ENCODE measurements around the gene SECISBP2. TPM values are rescaled to one million over a fixed set of nuclear protein-coding genes. Genes with fewer than 3 reads are reported as not detected.

The SECISBP2 gene
- total and polyA plus RNA-seq, 2 of the 13 experiments (the other 11 are each of a cell fraction or from before 2014, with no cell fraction given) = 32.4 to 38.0 TPM

GRCh38 chr9:89330513-89330912 is 12.2 kb downstream of the SECISBP2 start:
- intact Hi-C loops (cut with micrococcal nuclease; ENCODE audit: unreplicated experiment) = no loop called here
- H3K4me2 ChIP-seq (ENCODE audit: low read depth, low read length) = no peak overlapping the region
- H4K20me1 ChIP-seq (ENCODE audit: insufficient read depth, low read length) = no peaks in the 10 kb centered on the region
- DNase-seq (ENCODE audit: low spot score) (no peak), ATAC-seq (no peak), FAIRE-seq (no peak)
- in situ Hi-C loops (cut with HindIII; ENCODE audit: extremely low pct_ligation_motif_present, low pct_unique_long_range_greater_than_20kb) = no loop called here
- H3K4me3 ChIP-seq (replicated peaks in 1 of 3; ENCODE audit: insufficient read depth in 1 of 3, low read depth in 2 of 3, low read length in 3 of 3) = no peak overlapping the region
- CTCF ChIA-PET (ENCODE audit: low intra/inter-chr PET ratio, low total read pairs) = no interaction called here
- POLR2A ChIA-PET = interaction anchor here (0.5 kb wide), 1 partner anchor 921 kb away, joined by 3 read pairs; no protein-coding TSS in a partner anchor
- no TSS peak for BruUV-seq (replicated peaks)
- H3K4me1 ChIP-seq (ENCODE audit: insufficient read depth, low read length) = peaks cover 8% of the 10 kb centered on the region; the same call in 1 of the 2 replicates
- no peaks in the 10 kb centered on the region for H3K27me3 ChIP-seq (ENCODE audit: control insufficient read depth in 1 of 2, insufficient read depth in 2 of 2, low read length in 2 of 2)
- H2AFZ ChIP-seq (ENCODE audit: low read length) = no peak overlapping the region
- no peaks in the 10 kb centered on the region for H3K9me3 ChIP-seq (ENCODE audit: low read length)
- WGBS (ENCODE audit: low lambda C conversion rate) = 96% methylated on average over 7 of the region's 7 CpGs
- no peak for TF ChIP-seq ZIK1 (CRISPR knock-in tag; IDR thresholded peaks at IDR 0.05; ENCODE audit: borderline replicate concordance, low read depth)
- no peak for TF ChIP-seq ZBTB43 (CRISPR knock-in tag; conservative IDR thresholded peaks at IDR 0.05)
- no peak for TF ChIP-seq ZNF30 (CRISPR knock-in tag; IDR thresholded peaks at IDR 0.05)
- TF ChIP-seq CREB1 (IDR thresholded peaks at IDR 0.05) = no peak
- TF ChIP-seq CREB1 (CRISPR knock-in tag; IDR thresholded peaks at IDR 0.05) = no peak
- no peak for TF ChIP-seq HMGA1 (CRISPR knock-in tag; conservative IDR thresholded peaks at IDR 0.05)
- TF ChIP-seq GPBP1L1 (CRISPR knock-in tag; IDR thresholded peaks at IDR 0.05) = no peak
- TF ChIP-seq DNMT1 (CRISPR knock-in tag; IDR thresholded peaks at IDR 0.05) = no peak
- no peak for TF ChIP-seq ZNF205 (CRISPR knock-in tag; IDR thresholded peaks at IDR 0.05)
- TF ChIP-seq ZNF12 (CRISPR knock-in tag; IDR thresholded peaks at IDR 0.05) = no peak
- TF ChIP-seq, protein P1, sequence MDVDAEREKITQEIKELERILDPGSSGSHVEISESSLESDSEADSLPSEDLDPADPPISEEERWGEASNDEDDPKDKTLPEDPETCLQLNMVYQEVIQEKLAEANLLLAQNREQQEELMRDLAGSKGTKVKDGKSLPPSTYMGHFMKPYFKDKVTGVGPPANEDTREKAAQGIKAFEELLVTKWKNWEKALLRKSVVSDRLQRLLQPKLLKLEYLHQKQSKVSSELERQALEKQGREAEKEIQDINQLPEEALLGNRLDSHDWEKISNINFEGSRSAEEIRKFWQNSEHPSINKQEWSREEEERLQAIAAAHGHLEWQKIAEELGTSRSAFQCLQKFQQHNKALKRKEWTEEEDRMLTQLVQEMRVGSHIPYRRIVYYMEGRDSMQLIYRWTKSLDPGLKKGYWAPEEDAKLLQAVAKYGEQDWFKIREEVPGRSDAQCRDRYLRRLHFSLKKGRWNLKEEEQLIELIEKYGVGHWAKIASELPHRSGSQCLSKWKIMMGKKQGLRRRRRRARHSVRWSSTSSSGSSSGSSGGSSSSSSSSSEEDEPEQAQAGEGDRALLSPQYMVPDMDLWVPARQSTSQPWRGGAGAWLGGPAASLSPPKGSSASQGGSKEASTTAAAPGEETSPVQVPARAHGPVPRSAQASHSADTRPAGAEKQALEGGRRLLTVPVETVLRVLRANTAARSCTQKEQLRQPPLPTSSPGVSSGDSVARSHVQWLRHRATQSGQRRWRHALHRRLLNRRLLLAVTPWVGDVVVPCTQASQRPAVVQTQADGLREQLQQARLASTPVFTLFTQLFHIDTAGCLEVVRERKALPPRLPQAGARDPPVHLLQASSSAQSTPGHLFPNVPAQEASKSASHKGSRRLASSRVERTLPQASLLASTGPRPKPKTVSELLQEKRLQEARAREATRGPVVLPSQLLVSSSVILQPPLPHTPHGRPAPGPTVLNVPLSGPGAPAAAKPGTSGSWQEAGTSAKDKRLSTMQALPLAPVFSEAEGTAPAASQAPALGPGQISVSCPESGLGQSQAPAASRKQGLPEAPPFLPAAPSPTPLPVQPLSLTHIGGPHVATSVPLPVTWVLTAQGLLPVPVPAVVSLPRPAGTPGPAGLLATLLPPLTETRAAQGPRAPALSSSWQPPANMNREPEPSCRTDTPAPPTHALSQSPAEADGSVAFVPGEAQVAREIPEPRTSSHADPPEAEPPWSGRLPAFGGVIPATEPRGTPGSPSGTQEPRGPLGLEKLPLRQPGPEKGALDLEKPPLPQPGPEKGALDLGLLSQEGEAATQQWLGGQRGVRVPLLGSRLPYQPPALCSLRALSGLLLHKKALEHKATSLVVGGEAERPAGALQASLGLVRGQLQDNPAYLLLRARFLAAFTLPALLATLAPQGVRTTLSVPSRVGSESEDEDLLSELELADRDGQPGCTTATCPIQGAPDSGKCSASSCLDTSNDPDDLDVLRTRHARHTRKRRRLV (CRISPR knock-in tag; IDR thresholded peaks at IDR 0.05) = no peak
- TF ChIP-seq, protein P2, sequence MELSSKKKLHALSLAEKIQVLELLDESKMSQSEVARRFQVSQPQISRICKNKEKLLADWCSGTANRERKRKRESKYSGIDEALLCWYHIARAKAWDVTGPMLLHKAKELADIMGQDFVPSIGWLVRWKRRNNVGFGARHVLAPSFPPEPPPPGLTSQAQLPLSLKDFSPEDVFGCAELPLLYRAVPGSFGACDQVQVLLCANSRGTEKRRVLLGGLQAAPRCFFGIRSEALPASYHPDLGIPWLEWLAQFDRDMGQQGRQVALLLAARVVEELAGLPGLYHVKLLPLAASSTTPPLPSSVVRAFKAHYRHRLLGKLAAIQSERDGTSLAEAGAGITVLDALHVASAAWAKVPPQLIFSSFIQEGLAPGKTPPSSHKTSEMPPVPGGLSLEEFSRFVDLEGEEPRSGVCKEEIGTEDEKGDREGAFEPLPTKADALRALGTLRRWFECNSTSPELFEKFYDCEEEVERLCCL (CRISPR knock-in tag; IDR thresholded peaks at IDR 0.05; ENCODE audit: borderline replicate concordance) = no peak
- no peak for TF ChIP-seq ZNF629 (CRISPR knock-in tag; conservative IDR thresholded peaks at IDR 0.05)
- H3K79me2 ChIP-seq (ENCODE audit: insufficient read depth, low read length) = no peaks in the 10 kb centered on the region
- no peak overlapping the region for H3K27ac ChIP-seq (ENCODE audit: extremely low read length, insufficient read depth, low read length)
- peaks cover 9 to 61% of the 10 kb centered on the region in 2 experiments for H3K36me3 ChIP-seq (replicated peaks in 1 of 2; ENCODE audit: control insufficient read depth in 1 of 2, insufficient read depth in 2 of 2, low read length in 2 of 2)
- H3K9ac ChIP-seq (ENCODE audit: insufficient read depth, low read depth, low read length) = no peak overlapping the region
